ENCODE results near the gene MRPL22. TPM values are rescaled to one million over a fixed set of nuclear protein-coding genes. Genes with fewer than 3 reads are reported as not detected.
"Not testable (repeated sequence)": the region's sequence is repeated elsewhere in the genome, so short reads cannot be mapped to it uniquely, and the experiment has no call there.

Gene MRPL22
- polyA plus RNA-seq, 1 donor (not counting 4 experiments of a cell fraction or from before 2014, with no cell fraction given): 76.9 TPM

GRCh38 chr5:154937718-154938466, 3.0 kb upstream of the MRPL22 start, which contains the start of gene GEMIN5:
GEMIN5 (minus strand) TSS chr5:154938211; CDS start chr5:154938133, 78 bp downstream.
- Histone ChIP-seq H3K27me3 (ENCODE audit: control insufficient read depth, extremely low read depth, insufficient read depth, low read length) (no peaks in the 10 kb centered on the region), H4K20me1 (ENCODE audit: control insufficient read depth, extremely low read depth, insufficient read depth, low read length) (no peaks in the 10 kb centered on the region), H3K9me1 (ENCODE audit: control insufficient read depth, extremely low read depth, insufficient read depth, low read length) (no peaks in the 10 kb centered on the region), H3K4me1 (ENCODE audit: control insufficient read depth, extremely low read depth, insufficient read depth, low read length) (peaks cover 25% of the 10 kb centered on the region), H3K79me2 (ENCODE audit: control insufficient read depth, insufficient read depth, low read length) (peaks cover 50% of the 10 kb centered on the region), H2AFZ (ENCODE audit: control insufficient read depth, low read length) (peak within 1 kb of the TSS; percentile 94), H3K4me2 (ENCODE audit: control insufficient read depth, extremely low read depth, insufficient read depth, low read depth, low read length) (peak within 1 kb of the TSS; percentile 100), H3K36me3 (ENCODE audit: control insufficient read depth in 2 of 2, extremely low read depth in 1 of 2, insufficient read depth in 2 of 2, low read length in 2 of 2) (peaks cover 3 to 7% of the 10 kb centered on the region in 2 experiments), H3K4me3 (ENCODE audit: control insufficient read depth in 2 of 3, extremely low read depth in 1 of 3, insufficient read depth in 2 of 3, low read depth in 1 of 3, low read length in 3 of 3) (peak within 1 kb of the TSS; percentile 93 to 98 (median 94)), H3K27ac (ENCODE audit: control insufficient read depth, insufficient read depth, low read length) (peak within 1 kb of the TSS; percentile 73), H3K9ac (ENCODE audit: control insufficient read depth, extremely low read depth, insufficient read depth, low read length) (peak within 1 kb of the TSS; percentile 89), H3K9me3 (ENCODE audit: control insufficient read depth, low read depth, low read length) (no peaks in the 10 kb centered on the region)
- TF ChIP-seq EZH2 (IDR thresholded peaks at IDR 0.05; ENCODE audit: low read length): no peak
- no peak for TF ChIP-seq CTCF (optimal IDR thresholded peaks at IDR 0.05 in 1 of 3, IDR thresholded peaks at IDR 0.05 in 1 of 3, conservative IDR thresholded peaks at IDR 0.05 in 1 of 3; ENCODE audit: extremely low read depth in 1 of 3, insufficient read depth in 2 of 3, low read length in 3 of 3)
- dilution Hi-C loops (cut with MboI; ENCODE audit: extremely low pct_ligation_motif_present, low sequenced_read_pairs): no loop called here
- peak; percentile 53 for DNase-seq (ENCODE audit: low read depth, low spot score)
- peak; percentile 20 for FAIRE-seq

GRCh38 chr5:154939387-154939786, 1.5 kb upstream of the MRPL22 start:
- FAIRE-seq; H3K9me1 ChIP-seq (ENCODE audit: control insufficient read depth, extremely low read depth, insufficient read depth, low read length); H3K9ac ChIP-seq (ENCODE audit: control insufficient read depth, extremely low read depth, insufficient read depth, low read length); H3K27ac ChIP-seq (ENCODE audit: control insufficient read depth, insufficient read depth, low read length); H4K20me1 ChIP-seq (ENCODE audit: control insufficient read depth, extremely low read depth, insufficient read depth, low read length); DNase-seq (ENCODE audit: low read depth, low spot score); H2AFZ ChIP-seq (ENCODE audit: control insufficient read depth, low read length); H3K9me3 ChIP-seq (ENCODE audit: control insufficient read depth, low read depth, low read length); H3K4me3 ChIP-seq (ENCODE audit: control insufficient read depth in 2 of 3, extremely low read depth in 1 of 3, insufficient read depth in 2 of 3, low read depth in 1 of 3, low read length in 3 of 3); H3K36me3 ChIP-seq (ENCODE audit: control insufficient read depth in 2 of 2, extremely low read depth in 1 of 2, insufficient read depth in 2 of 2, low read length in 2 of 2); H3K4me2 ChIP-seq (ENCODE audit: control insufficient read depth, extremely low read depth, insufficient read depth, low read depth, low read length); dilution Hi-C loops (cut with MboI; ENCODE audit: extremely low pct_ligation_motif_present, low sequenced_read_pairs); H3K27me3 ChIP-seq (ENCODE audit: control insufficient read depth, extremely low read depth, insufficient read depth, low read length): not testable (repeated sequence)
- peaks cover 50% of the 10 kb centered on the region for H3K79me2 ChIP-seq (ENCODE audit: control insufficient read depth, insufficient read depth, low read length)
- peaks cover 25% of the 10 kb centered on the region for H3K4me1 ChIP-seq (ENCODE audit: control insufficient read depth, extremely low read depth, insufficient read depth, low read length)

Data from keratinocyte (primary cell).